Heart left ventricle (tissue), 13 donors: ENCODE data around the gene MTF1.

Experiments used
- POLR2A ChIP-seq, 2 donors: fragments of 450-650 bp; IDR thresholded peaks; one replicate each; pipeline ENCODE4 v1.6.1; 2017; ENCODE audit warnings: antibody characterized with exemption in 2 of 2, mild to moderate bottlenecking in 2 of 2, moderate library complexity in 2 of 2
- TF ChIP-seq, protein P1 (sequence below), 12 donors: fragments of 200-600 bp; sonication (generic) in 4 of 12; IDR thresholded peaks; one replicate each; pipeline versions ENCODE4 v1.5.0 to v1.8.0; 2018 to 2022; ENCODE audit warnings: antibody characterized with exemption in 12 of 12, mild to moderate bottlenecking in 5 of 12
- donor health status: ischemic (EF 13 %, LVEDD 7.1; RV severe dilation, severe dysfunction).
- donor health status: DM: no; HTN: yes; CAD: no.
- donor health status: DM: no; HTN: no; CAD: no.
- donor health status: ischemic (EF 25% LVEDD 6.9; RV normal size, moderate dysfunction).
- donor health status: ischemic (EF 25% LVEDD 5.7; RV mildly dilated, moderate dysfunction).
- donor health status: ischemic (EF 35%, LVEDD 5.7; RV mildly dilated, moderate dysfunction).
- donor health status: nonischemic (EF 11% LVEDD 7.7; RV severe dilation, severe dysfunction).
- donor health status: DM: yes; HTN: yes; CAD: no.
- donor health status: PGD.
- donor health status: ischemic (EF 29% LVEDD 5.4; RV normal size, mild dysfunction).
- donor health status: nonischemic (EF 23%, LVEDD 6.1; RV moderate dilation, normal function).

DNA sequence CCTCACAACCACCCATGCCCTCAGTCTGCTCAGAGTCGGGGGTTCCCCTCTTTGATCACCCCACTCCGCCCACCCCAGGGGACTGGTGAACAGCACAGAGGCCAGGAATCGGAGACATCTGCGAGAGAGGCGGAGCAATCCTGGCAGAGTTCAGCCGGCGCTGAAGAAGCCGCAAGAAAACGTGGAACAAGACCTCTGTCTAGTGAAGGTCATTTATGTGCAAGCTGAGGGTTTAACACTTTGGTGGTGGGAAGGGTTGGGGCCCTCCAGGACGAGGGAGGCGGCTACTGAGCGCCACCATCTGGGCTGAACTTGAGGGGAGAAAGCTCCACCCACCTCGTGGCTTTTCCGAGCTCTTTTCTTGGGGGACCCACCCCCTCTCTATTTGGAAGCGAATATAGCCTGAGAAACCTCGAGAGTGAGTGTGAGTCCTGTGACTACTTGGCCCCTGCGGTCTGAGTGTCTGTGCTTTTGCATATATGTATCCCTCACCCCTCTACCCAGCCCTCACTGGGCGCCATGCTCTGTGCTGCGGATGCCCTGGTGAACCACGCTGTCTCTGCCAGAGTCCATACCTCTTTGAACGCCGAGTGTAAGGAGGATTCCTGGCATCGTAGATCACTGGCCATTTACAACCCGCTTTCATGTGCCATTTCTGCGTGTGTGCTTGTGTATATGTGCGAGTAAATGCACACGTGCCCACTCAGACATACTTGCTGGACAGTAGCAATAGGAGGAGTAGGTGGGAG is 93.3 kb downstream of the MTF1 start:
- TF ChIP-seq POLR2A (IDR thresholded peaks at IDR 0.05): no peak
- TF ChIP-seq, protein P1, sequence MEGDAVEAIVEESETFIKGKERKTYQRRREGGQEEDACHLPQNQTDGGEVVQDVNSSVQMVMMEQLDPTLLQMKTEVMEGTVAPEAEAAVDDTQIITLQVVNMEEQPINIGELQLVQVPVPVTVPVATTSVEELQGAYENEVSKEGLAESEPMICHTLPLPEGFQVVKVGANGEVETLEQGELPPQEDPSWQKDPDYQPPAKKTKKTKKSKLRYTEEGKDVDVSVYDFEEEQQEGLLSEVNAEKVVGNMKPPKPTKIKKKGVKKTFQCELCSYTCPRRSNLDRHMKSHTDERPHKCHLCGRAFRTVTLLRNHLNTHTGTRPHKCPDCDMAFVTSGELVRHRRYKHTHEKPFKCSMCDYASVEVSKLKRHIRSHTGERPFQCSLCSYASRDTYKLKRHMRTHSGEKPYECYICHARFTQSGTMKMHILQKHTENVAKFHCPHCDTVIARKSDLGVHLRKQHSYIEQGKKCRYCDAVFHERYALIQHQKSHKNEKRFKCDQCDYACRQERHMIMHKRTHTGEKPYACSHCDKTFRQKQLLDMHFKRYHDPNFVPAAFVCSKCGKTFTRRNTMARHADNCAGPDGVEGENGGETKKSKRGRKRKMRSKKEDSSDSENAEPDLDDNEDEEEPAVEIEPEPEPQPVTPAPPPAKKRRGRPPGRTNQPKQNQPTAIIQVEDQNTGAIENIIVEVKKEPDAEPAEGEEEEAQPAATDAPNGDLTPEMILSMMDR (IDR thresholded peaks at IDR 0.05): no peak
